Right lung (tissue), 5 donors: ENCODE measurements around the gene AP1S3. TPM values are rescaled to one million over a fixed set of nuclear protein-coding genes. Genes with fewer than 3 reads are reported as not detected.

Experiments used
- DNase-seq, 2 donors: peaks; one replicate each; pipeline ENCODE4 v3.0.0-alpha.2; 2013
- polyA plus RNA-seq, 5 donors: library from polyadenylated mRNA; unstranded; fragments of 120-200 nt; gene quantifications; one replicate each; pipeline versions ENCODE4 v1.2.1 to v1.2.3, GENCODE V29; 2013; ENCODE audit warnings: inconsistent platforms in 1 of 5, low replicate concordance in 1 of 5; ENCODE audit not compliant: insufficient read length in 5 of 5, insufficient read depth in 1 of 5

Gene AP1S3
- polyA plus RNA-seq, 5 donors, result 3.5 to 6.5 (median 5.0) TPM

GRCh38 chr2:223725494-223725893 lies 111.9 kb downstream of the AP1S3 start:
- no peak for DNase-seq

- no peak for DNase-seq
These were observed 112.5 kb downstream of the AP1S3 start for GRCh38 chr2:223724861-223725260.

- no peak for DNase-seq
These were observed 113.4 kb downstream of the AP1S3 start for GRCh38 chr2:223723954-223724411.

- DNase-seq, result no peak
These were observed 115.2 kb downstream of the AP1S3 start for GRCh38 chr2:223722226-223722625.

GRCh38 chr2:223721746-223722145 lies 115.6 kb downstream of the AP1S3 start:
- DNase-seq, result no peak

- no peak for DNase-seq
These were observed 117.0 kb downstream of the AP1S3 start for GRCh38 chr2:223720367-223720766.

- no peak for DNase-seq
These were observed 124.7 kb downstream of the AP1S3 start for GRCh38 chr2:223712642-223713041.

- DNase-seq, result no peak
These were observed 125.6 kb downstream of the AP1S3 start for GRCh38 chr2:223711596-223712326.

Other genes with a start within 250 kb of the AP1S3 start
- 1 to 10 TPM; 1.1 to 2.3 (median 1.5) TPM for gene SCG2, start 235.2 kb downstream of the AP1S3 start, polyA plus RNA-seq
- 10 to 100 TPM; 53.7 to 78.0 (median 69.4) TPM for gene WDFY1, start 107.8 kb upstream of the AP1S3 start, polyA plus RNA-seq
- 10 to 100 TPM; 25.8 to 30.5 (median 26.6) TPM for gene MRPL44, start 119.9 kb upstream of the AP1S3 start, polyA plus RNA-seq
- gene SERPINE2, start 201.7 kb upstream of the AP1S3 start, polyA plus RNA-seq, result 100 to 1,000 TPM in 1 of 5 donors, 10 to 100 TPM in 4; 79.3 to 111 (median 89.9) TPM